ENCODE measurements around the gene TMEM238L. TPM values are rescaled to one million over a fixed set of nuclear protein-coding genes. Genes with fewer than 3 reads are reported as not detected.

Gene TMEM238L
- total and polyA plus RNA-seq, 2 donors (not counting 1 experiment from before 2014, with no cell fraction given) = not detected

DNA sequence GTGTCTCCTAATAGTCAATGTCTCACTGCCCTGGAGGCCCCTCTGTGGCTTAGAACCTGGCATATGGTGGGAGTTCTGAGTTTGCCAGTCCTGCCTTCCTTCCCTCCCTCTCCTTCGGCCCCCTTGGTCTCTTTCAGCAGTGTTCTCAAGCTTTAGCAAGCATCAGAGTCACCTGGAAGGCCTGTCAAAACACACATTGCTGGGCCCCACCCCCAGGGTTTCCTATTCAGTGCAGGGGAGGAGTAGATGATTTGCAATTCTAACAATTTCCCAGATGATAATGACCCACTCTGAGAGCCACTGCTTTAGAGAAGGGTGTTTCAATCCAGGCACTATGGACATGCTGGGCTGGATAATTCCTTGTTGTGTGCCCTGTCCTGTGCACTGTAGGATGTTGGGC is 47.7 kb downstream of the TMEM238L start:
- no peak overlapping the region for H2AFZ ChIP-seq (ENCODE audit: low read length)
- TF ChIP-seq, protein P1, sequence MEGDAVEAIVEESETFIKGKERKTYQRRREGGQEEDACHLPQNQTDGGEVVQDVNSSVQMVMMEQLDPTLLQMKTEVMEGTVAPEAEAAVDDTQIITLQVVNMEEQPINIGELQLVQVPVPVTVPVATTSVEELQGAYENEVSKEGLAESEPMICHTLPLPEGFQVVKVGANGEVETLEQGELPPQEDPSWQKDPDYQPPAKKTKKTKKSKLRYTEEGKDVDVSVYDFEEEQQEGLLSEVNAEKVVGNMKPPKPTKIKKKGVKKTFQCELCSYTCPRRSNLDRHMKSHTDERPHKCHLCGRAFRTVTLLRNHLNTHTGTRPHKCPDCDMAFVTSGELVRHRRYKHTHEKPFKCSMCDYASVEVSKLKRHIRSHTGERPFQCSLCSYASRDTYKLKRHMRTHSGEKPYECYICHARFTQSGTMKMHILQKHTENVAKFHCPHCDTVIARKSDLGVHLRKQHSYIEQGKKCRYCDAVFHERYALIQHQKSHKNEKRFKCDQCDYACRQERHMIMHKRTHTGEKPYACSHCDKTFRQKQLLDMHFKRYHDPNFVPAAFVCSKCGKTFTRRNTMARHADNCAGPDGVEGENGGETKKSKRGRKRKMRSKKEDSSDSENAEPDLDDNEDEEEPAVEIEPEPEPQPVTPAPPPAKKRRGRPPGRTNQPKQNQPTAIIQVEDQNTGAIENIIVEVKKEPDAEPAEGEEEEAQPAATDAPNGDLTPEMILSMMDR (conservative IDR thresholded peaks at IDR 0.05 in 1 of 2, IDR thresholded peaks at IDR 0.05 in 1 of 2; ENCODE audit: low read depth in 1 of 2, low read length in 2 of 2) = no peak
- TF ChIP-seq EZH2 (IDR thresholded peaks at IDR 0.05; ENCODE audit: low read length, missing control alignments) = no peak
- H3K27me3 ChIP-seq (ENCODE audit: control insufficient read depth, insufficient read depth, low read length) = no peaks in the 10 kb centered on the region
- no peak overlapping the region for H3K4me2 ChIP-seq (ENCODE audit: extremely low read depth, insufficient read depth, low read length)
- no peak for DNase-seq (ENCODE audit: low read depth in 2 of 2)
- H3K36me3 ChIP-seq (ENCODE audit: control insufficient read depth, insufficient read depth, low read length) = no peaks in the 10 kb centered on the region
- no peak overlapping the region for H3K9ac ChIP-seq (ENCODE audit: insufficient read depth, low read length)
- no peaks in the 10 kb centered on the region for H3K4me1 ChIP-seq (ENCODE audit: control insufficient read depth, extremely low read depth, insufficient read depth, low read length)
- no peak overlapping the region for H3K4me3 ChIP-seq (replicated peaks in 1 of 4; ENCODE audit: control extremely low read depth in 1 of 4, insufficient read depth in 1 of 4, low read depth in 3 of 4, low read length in 4 of 4)
- H3K27ac ChIP-seq (ENCODE audit: insufficient read depth, low read length) = no peak overlapping the region
- no peaks in the 10 kb centered on the region for H3K9me3 ChIP-seq (ENCODE audit: control insufficient read depth, insufficient read depth, low read depth, low read length)
- H3K79me2 ChIP-seq (ENCODE audit: control insufficient read depth, insufficient read depth, low read length) = no peaks in the 10 kb centered on the region
- H4K20me1 ChIP-seq (ENCODE audit: control insufficient read depth, extremely low read depth, insufficient read depth, low read length) = no peaks in the 10 kb centered on the region

DNA sequence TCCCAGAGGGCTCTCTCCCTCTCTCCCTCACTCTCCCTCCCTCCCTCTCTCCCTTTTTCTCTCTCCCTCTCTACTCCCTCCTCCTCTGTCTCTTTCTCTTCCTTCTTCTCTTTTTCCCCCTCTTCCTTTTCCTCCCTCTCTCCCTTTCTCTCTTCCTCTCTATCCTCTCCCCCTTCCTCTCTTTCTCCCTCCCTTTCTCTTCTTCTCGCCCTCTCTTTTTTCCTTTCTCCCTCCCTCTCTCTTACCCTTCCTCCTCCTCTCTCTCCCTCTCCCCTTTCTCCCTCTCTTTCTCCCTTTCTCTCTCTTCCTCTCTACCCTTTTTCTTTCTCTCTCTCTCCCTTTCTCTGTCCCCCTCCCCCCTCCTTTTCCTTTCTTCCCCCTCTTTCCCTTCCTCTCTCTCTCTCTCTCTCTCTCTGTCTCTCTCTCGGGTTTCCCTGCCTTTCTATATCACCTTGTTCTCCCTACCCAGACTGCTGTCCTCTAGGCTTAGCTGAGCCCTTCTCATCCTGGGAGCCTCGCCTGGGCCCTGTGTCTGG is 48.2 kb downstream of the TMEM238L start:
- TF ChIP-seq EZH2 (IDR thresholded peaks at IDR 0.05; ENCODE audit: low read length, missing control alignments) = no peak
- TF ChIP-seq, protein P1 (conservative IDR thresholded peaks at IDR 0.05 in 1 of 2, IDR thresholded peaks at IDR 0.05 in 1 of 2; ENCODE audit: low read depth in 1 of 2, low read length in 2 of 2) = no peak
- Histone ChIP-seq H3K4me1 (ENCODE audit: control insufficient read depth, extremely low read depth, insufficient read depth, low read length) (no peaks in the 10 kb centered on the region), H3K4me3 (replicated peaks in 1 of 4; ENCODE audit: control extremely low read depth in 1 of 4, insufficient read depth in 1 of 4, low read depth in 3 of 4, low read length in 4 of 4) (no peak overlapping the region), H3K36me3 (ENCODE audit: control insufficient read depth, insufficient read depth, low read length) (no peaks in the 10 kb centered on the region), H3K79me2 (ENCODE audit: control insufficient read depth, insufficient read depth, low read length) (no peaks in the 10 kb centered on the region), H3K27me3 (ENCODE audit: control insufficient read depth, insufficient read depth, low read length) (no peaks in the 10 kb centered on the region), H3K9me3 (ENCODE audit: control insufficient read depth, insufficient read depth, low read depth, low read length) (no peaks in the 10 kb centered on the region), H3K27ac (ENCODE audit: insufficient read depth, low read length) (no peak overlapping the region), H3K4me2 (ENCODE audit: extremely low read depth, insufficient read depth, low read length) (no peak overlapping the region), H4K20me1 (ENCODE audit: control insufficient read depth, extremely low read depth, insufficient read depth, low read length) (no peaks in the 10 kb centered on the region), H3K9ac (ENCODE audit: insufficient read depth, low read length) (no peak overlapping the region), H2AFZ (ENCODE audit: low read length) (no peak overlapping the region)
- no peak for DNase-seq (ENCODE audit: low read depth in 2 of 2)

DNA sequence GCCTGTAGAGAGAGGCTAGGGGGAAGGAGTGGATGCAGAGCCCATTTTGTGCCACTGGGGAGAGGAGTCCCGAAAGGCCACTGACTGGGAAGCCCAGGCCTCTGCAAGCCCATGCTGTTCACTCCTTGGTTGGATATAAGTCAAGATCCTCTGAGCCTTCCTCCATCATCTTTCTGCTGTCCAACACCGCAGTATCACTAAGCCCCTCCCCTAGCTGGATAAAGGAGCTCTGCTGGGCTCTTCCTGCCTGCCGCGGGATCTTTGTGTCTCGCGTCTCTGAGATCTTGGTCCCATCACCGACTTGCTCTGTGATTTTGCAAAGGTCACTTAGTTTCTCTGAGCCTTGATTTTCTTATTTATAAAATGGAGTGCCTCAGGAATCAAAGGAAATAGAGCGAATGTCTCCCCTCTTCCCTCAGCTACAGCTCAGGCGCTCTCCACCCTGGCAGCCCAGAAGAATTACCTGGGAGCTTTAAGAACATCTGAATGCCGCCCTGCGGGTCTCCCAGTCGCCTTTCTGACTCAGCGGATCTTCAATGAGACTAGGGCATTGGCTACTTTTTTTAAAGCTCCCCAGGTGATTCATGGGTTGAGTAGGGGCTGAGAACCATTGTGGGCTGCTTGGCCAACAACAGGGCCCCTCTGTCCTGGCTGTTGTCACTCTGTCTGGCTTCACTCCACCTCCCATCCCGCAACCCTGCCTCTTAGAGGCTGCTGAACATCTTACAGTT is 48.9 kb downstream of the TMEM238L start:
- Histone ChIP-seq H3K36me3 (ENCODE audit: control insufficient read depth, insufficient read depth, low read length) (no peaks in the 10 kb centered on the region), H3K27ac (ENCODE audit: insufficient read depth, low read length) (no peak overlapping the region), H3K4me1 (ENCODE audit: control insufficient read depth, extremely low read depth, insufficient read depth, low read length) (no peaks in the 10 kb centered on the region), H3K9me3 (ENCODE audit: control insufficient read depth, insufficient read depth, low read depth, low read length) (no peaks in the 10 kb centered on the region), H2AFZ (ENCODE audit: low read length) (no peak overlapping the region), H3K27me3 (ENCODE audit: control insufficient read depth, insufficient read depth, low read length) (no peaks in the 10 kb centered on the region), H3K4me3 (replicated peaks in 1 of 4; ENCODE audit: control extremely low read depth in 1 of 4, insufficient read depth in 1 of 4, low read depth in 3 of 4, low read length in 4 of 4) (no peak overlapping the region), H3K9ac (ENCODE audit: insufficient read depth, low read length) (no peak overlapping the region), H3K79me2 (ENCODE audit: control insufficient read depth, insufficient read depth, low read length) (no peaks in the 10 kb centered on the region), H3K4me2 (ENCODE audit: extremely low read depth, insufficient read depth, low read length) (no peak overlapping the region), H4K20me1 (ENCODE audit: control insufficient read depth, extremely low read depth, insufficient read depth, low read length) (no peaks in the 10 kb centered on the region)
- TF ChIP-seq, protein P1 (conservative IDR thresholded peaks at IDR 0.05 in 1 of 2, IDR thresholded peaks at IDR 0.05 in 1 of 2; ENCODE audit: low read depth in 1 of 2, low read length in 2 of 2) = no peak
- DNase-seq (ENCODE audit: low read depth in 2 of 2) = no peak

Data from fibroblast of lung (primary cell).